Left ventricle myocardium inferior (tissue), 1 donor: ENCODE measurements around the gene CNN1. TPM values are rescaled to one million over a fixed set of nuclear protein-coding genes. Genes with fewer than 3 reads are reported as not detected.
A peak's percentile ranks its signal among the peaks of the same experiment; 100 is the strongest.

Experiments used
- DNase-seq: peaks from one replicate; pipeline ENCODE4 v3.0.0-alpha.2; 2020
- H3K27ac ChIP-seq: fragments of 200-600 bp; replicated peaks from 2 replicates; pipeline ENCODE4 v1.8.0; 2021
- H3K27me3 ChIP-seq: fragments of 200-600 bp; 2 replicates; pipeline ENCODE4 v1.8.0; 2021; ENCODE audit warnings: low read depth
- H3K36me3 ChIP-seq: fragments of 200-600 bp; 2 replicates; pipeline ENCODE4 v1.8.0; 2021
- H3K4me1 ChIP-seq: fragments of 200-600 bp; 2 replicates; pipeline ENCODE4 v1.8.0; 2021
- H3K4me3 ChIP-seq: fragments of 200-600 bp; 2 replicates; pipeline ENCODE4 v1.8.0; 2021; ENCODE audit warnings: mild to moderate bottlenecking, moderate library complexity
- H3K9me3 ChIP-seq: fragments of 200-600 bp; replicated peaks from 2 replicates; pipeline ENCODE4 v1.8.0; 2021
- intact Hi-C: fragments of 100-400 bp; cut with micrococcal nuclease; formaldehyde crosslinking; loops from one replicate; pipeline ENCODE4 v1.11.0; 2022
- total RNA-seq: library from RNA; stranded (reverse); fragmentation: NEBNext Ultra II Directional; extraction: Animal tissue kit (Norgen Biotek cat#: 25700); gene quantifications from one replicate; pipeline ENCODE4 v1.2.1, GENCODE V29; 2021
- TF ChIP-seq, protein P1 (sequence below): fragments of 200-600 bp; IDR thresholded peaks from 2 replicates; pipeline ENCODE4 v1.8.0; 2021; ENCODE audit warnings: antibody characterized with exemption, mild to moderate bottlenecking, borderline replicate concordance
- donor health status: DM: no; HTN: yes; CAD: no; lungs with severe emphysema.

The CNN1 gene
- total RNA-seq, 1 donor from 2014 or later = 133 TPM

DNA sequence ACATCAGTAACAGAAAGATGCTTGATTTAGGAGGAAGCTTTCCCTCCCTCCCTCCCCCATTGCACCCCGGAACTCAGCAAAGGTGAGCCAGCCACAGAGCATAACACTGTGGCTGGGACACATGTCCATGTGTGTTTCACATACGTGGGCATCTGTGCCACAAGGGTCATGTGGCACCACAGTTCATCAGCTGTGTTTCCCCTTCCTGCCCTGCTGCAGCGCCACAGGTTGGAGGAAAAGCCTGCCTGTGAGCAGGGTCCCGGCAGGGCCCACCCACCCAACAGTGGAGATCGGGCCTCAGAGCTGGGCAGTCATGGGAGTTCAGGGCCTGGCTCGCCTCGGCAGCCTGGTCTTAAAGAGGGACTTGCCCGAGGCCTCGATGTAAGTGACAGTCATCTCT is 36.0 kb downstream of the CNN1 start:
- H3K27ac ChIP-seq = no peak overlapping the region
- peaks cover 15% of the 10 kb centered on the region for H3K27me3 ChIP-seq
- intact Hi-C loops = no loop called here
- TF ChIP-seq, protein P1, sequence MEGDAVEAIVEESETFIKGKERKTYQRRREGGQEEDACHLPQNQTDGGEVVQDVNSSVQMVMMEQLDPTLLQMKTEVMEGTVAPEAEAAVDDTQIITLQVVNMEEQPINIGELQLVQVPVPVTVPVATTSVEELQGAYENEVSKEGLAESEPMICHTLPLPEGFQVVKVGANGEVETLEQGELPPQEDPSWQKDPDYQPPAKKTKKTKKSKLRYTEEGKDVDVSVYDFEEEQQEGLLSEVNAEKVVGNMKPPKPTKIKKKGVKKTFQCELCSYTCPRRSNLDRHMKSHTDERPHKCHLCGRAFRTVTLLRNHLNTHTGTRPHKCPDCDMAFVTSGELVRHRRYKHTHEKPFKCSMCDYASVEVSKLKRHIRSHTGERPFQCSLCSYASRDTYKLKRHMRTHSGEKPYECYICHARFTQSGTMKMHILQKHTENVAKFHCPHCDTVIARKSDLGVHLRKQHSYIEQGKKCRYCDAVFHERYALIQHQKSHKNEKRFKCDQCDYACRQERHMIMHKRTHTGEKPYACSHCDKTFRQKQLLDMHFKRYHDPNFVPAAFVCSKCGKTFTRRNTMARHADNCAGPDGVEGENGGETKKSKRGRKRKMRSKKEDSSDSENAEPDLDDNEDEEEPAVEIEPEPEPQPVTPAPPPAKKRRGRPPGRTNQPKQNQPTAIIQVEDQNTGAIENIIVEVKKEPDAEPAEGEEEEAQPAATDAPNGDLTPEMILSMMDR = no peak
- DNase-seq = no peak
- no peak overlapping the region for H3K4me3 ChIP-seq
- peaks cover 11% of the 10 kb centered on the region for H3K4me1 ChIP-seq
- H3K36me3 ChIP-seq = no peaks in the 10 kb centered on the region
- H3K9me3 ChIP-seq = no peaks in the 10 kb centered on the region

DNA sequence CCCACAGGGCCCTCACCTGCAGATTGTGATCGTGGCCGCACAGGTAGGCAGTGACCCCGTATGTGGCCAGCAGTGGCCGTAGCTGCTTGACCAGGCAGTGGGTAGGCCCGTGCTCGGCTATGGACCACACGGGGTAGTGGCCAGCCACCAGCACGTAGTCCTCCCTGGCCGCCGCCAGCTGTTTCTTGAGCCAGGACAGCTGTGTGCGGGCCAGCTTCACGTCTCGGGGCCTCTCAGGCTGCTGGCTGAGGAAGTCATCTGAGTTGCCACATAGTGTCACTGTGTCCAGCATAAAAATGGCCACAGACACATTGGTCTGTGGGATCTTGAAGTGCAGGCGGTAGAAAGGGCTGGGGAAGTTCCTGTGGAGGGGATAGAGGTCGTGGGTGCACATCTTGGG is 37.6 kb downstream of the CNN1 start:
- TF ChIP-seq, protein P1 = no peak
- intact Hi-C loops = no loop called here
- no peak overlapping the region for H3K27ac ChIP-seq

DNA sequence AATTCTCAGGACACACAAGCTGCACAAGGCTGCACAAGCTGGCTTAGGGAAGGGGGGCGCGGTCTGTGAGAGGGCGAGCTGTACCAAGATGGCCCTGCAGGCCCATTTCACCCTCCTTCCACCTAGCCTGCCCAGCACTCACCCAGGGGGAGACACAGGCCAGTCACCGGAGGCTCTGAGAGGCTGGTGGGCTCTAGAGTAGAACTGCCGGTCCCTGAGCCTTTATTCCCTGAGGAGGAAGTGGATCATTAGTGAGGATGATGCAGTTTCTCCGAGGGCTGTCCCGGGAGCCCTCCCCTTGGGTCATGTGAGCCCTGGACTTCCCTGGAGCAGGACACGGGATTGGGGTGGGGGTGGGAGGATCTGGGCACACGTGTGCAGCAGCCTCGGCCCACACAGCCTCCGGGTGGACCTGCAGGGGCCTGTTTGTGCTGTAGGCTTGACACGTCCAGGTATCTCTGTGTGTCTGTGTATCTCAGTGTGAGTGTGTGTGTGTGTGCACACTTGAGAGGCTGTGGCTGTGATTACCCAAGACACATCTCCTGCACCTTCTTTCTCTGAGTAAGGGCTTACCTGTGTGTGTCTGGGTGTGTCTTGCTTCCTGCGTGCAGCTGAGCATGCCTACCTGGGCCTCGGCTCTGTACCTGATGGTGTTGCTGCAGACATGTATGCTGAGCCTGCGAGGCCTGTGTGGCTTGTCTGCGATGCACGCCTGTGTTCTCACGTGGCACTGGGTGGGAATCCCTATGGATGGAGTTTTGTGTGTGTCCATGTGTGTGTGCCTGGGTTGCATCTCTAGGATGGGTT is 39.0 kb downstream of the CNN1 start, which contains the start of gene ACP5:
TSS of gene ACP5 (minus strand) at position 195 of the 807 bp plus-strand sequence. CDS start 328 bp downstream, outside the sequence.
- Histone ChIP-seq H3K27me3 (peaks cover 22% of the 10 kb centered on the region), H3K36me3 (no peaks in the 10 kb centered on the region), H3K9me3 (no peaks in the 10 kb centered on the region), H3K4me1 (peaks cover 11% of the 10 kb centered on the region), H3K4me3 (peak within 1 kb of the TSS; percentile 52), H3K27ac (no peak within 1 kb of the TSS)
- DNase-seq = no peak
- intact Hi-C loops = no loop called here
- TF ChIP-seq, protein P1 = no peak

More for the DNA sequence above, 37.6 kb downstream of the CNN1 start:
- DNase-seq = no peak
- Histone ChIP-seq H3K27me3 (peaks cover 22% of the 10 kb centered on the region), H3K36me3 (no peaks in the 10 kb centered on the region), H3K4me3 (no peak overlapping the region), H3K9me3 (no peaks in the 10 kb centered on the region), H3K4me1 (peaks cover 11% of the 10 kb centered on the region)

DNA sequence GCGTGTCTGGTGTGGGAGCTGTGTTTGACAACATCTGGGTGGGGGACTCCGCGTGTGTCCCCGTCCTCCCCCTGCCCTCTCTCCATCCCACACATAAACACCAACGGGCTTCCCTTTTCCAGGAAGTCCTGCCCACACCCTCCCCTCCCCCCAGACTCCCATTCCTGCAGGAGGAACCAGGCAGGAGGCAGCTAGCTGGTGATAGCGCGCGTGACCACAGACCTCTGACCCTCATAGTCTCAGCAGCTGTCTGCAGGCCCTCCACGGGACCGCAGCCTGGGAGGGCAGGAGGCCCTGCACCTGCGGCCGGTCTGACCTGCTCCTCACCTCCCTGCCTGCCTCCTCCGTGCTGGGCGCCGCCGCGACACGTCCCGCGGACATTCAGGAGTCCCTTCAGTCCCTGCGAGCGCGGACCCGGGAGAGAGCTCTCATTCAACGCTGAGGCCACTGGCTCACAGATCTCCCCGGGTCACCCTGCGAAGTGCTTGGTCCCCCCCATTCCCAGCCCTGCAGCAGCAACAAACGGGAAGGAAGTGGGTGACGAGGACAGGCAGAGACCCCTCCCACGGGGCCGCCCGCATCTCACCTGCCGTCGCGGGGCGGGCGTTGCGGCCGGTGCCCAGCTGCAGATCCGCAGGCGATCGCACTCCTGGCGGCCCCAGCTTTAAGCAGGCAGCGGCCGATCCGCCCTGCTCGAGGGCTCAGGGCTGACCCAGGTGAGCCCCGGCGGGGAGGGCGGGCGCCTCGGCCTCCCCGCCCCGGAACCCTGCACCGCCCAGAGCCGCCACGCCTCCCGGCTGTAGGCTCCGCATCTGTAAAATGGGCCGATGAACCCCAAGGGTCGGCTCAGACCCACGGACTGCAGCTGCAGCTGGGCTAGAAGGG is 39.8 kb downstream of the CNN1 start:
- Histone ChIP-seq H3K27ac (no peak overlapping the region), H3K36me3 (no peaks in the 10 kb centered on the region), H3K4me1 (peaks cover 11% of the 10 kb centered on the region), H3K9me3 (no peaks in the 10 kb centered on the region), H3K4me3 (peak overlapping the region; percentile 52), H3K27me3 (peaks cover 22% of the 10 kb centered on the region)
- intact Hi-C loops = no loop called here
- DNase-seq = peak; percentile 42
- TF ChIP-seq, protein P1 = no peak

DNA sequence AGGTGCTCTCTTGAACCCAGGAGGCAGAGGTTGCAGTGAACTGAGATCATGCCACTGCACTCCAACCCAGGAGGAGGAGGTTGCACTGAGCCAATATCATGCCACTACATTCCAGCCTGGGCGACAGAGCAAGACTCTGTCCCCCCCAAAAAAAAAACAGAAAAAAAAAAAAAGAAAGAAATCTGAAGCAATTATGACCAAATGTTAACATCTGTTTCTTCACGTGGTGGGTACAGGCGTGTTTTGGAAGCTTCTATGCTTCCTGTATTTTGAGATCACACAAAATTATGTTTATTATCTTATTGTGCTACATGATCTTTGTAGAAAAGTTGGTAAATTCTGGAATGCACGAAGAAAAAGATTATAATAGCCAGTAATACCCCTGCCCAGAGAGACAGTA is 41.5 kb downstream of the CNN1 start:
- H3K36me3 ChIP-seq = no peaks in the 10 kb centered on the region
- H3K27me3 ChIP-seq = peaks cover 22% of the 10 kb centered on the region
- H3K27ac ChIP-seq = no peak overlapping the region
- intact Hi-C loops = no loop called here
- TF ChIP-seq, protein P1 = no peak
- no peaks in the 10 kb centered on the region for H3K9me3 ChIP-seq
- DNase-seq = no peak
- H3K4me1 ChIP-seq = peaks cover 11% of the 10 kb centered on the region
- H3K4me3 ChIP-seq = no peak overlapping the region
